Measurements from ENCODE around the gene RGS12.

DNA sequence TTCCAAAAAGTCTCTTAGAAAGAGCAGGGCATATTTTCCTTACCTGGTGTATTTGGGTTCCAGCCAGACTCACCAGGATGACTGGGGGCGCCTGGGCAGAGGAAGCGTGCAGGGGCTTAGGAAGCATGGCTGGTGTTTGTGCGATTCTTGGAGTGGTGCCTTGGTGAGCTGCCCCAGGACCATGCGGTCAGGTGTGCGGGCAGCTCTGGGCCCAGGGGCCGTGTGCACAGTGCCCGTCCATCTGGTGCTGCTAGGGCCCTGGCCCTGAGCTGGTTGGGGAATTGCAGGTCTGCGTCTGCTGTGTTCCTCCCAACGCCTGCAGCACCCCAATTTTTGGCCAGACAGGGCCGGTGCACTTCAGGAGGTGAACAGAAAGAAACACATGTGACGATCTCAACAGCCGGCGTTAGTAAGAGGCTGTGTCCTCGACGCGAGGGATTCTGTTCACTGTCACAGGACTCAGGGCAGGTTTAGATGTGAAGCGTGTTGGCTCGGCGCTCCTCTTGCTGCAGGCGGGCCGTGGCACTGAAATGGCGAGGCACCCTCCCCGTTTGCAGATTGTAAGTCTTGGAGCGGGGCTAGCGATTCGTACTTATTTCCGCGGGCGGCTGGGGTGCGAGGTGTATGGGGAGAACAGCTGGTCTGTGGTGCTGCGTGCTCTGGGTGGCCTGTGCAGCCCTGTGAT is 15.2 kb downstream of the RGS12 start:
- no peak for TF ChIP-seq POLR2AphosphoS5 (IDR thresholded peaks at IDR 0.05; ENCODE audit: low read depth, low read length)
- TF ChIP-seq TAF1 (IDR thresholded peaks at IDR 0.05; ENCODE audit: low read depth, low read length), result no peak
- TF ChIP-seq POLR2A (IDR thresholded peaks at IDR 0.05; ENCODE audit: low read depth, low read length), result no peak
- TF ChIP-seq SPI1 (IDR thresholded peaks at IDR 0.05; ENCODE audit: low read depth, low read length), result no peak
- TF ChIP-seq POU2F2 (IDR thresholded peaks at IDR 0.05; ENCODE audit: low read depth, low read length), result no peak
